Measurements from ENCODE around the gene CORO2B. TPM values are rescaled to one million over a fixed set of nuclear protein-coding genes. Genes with fewer than 3 reads are reported as not detected.

The CORO2B gene
- total RNA-seq, 1 donor from 2014 or later, result 0.16 TPM

DNA sequence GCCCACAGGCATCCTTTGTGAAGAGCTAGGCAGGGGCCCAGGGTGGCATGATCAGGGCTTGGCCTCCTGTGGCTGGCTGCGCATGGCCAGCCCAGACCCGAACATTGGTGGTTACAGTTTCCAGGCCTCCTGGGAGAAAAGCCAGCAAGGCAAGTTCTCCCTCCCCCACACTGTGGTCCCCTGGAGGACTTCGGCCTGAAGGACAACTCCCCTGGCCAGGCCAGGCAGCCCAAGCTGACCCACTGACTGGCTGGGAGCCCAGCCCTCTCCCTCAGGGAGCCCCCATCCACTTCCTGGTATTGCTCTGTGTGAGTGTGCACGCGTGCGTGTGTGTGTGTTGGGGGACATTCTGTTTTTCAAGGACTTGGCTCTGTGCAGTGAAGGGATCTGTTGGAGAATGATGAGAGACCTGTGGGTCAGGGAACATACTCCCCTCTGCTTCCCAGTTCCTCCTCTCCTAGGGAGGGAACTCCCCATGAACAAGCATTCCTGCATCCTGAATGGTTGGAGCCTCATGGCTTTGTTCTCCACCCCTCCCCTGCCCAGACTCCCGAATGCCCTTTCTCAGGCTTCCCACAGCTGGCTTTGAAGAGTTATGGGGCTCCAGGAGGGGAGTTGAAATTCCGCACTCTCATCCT lies 29.5 kb downstream of the CORO2B start:
- no peak overlapping the region for H3K4me3 Mint-ChIP-seq
- intact Hi-C loops (cut with micrococcal nuclease), result no loop called here

DNA sequence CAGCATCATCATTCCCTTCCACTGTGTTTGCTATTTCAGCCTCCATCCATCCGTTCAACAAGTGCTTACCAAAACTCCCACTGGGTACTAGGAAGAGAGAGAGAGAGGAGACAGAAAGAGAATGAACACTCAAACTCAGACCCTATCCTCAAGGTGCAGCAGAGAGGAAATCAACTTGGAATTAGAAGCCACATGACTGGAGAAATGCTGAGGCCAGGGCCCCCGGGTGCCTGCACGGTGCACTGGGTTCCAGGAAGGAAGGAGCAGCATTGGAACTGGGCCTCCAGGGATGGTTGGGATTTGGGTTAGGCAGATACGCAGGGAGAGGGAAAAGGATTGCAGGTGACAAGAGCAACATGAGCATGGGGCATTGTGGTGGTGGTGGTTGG lies 30.0 kb downstream of the CORO2B start:
- Mint-ChIP-seq H3K4me3 (no peak overlapping the region), H3K27me3 (peaks cover 4% of the 10 kb centered on the region), H3K4me1 (no peaks in the 10 kb centered on the region), H3K36me3 (ENCODE audit: low read depth) (no peaks in the 10 kb centered on the region), H3K27ac (no peak overlapping the region), H3K9me3 (no peaks in the 10 kb centered on the region)
- intact Hi-C loops (cut with micrococcal nuclease), result no loop called here
- DNase-seq, result no peak

More for the DNA sequence above, 29.5 kb downstream of the CORO2B start:
- Mint-ChIP-seq H3K27me3 (peaks cover 4% of the 10 kb centered on the region), H3K4me1 (no peaks in the 10 kb centered on the region), H3K9me3 (no peaks in the 10 kb centered on the region), H3K36me3 (ENCODE audit: low read depth) (no peaks in the 10 kb centered on the region), H3K27ac (no peak overlapping the region)
- DNase-seq, result no peak

DNA sequence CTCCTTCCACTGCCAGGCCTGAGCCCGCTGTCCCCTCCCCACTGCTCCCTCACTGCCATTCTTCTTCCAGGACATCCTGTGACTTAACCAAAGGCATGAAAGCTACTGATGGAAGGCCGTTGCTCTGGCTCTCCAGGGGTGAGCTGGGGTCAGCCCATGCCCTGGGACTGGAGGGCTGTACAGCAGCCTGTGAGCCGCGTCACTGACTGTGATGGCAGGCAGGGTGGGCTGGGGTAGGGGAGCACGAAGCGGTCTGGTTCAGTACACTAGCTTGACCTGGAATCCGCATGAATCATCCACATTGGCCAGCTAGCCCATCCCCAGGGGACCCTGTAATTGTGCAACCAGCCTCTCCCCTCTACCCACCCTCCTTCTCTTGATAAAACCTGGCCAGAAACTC lies 30.8 kb downstream of the CORO2B start:
- intact Hi-C loops (cut with micrococcal nuclease), result loop anchor here (10.0 kb wide), 1 partner anchor 55 kb away; no protein-coding TSS in a partner anchor
- DNase-seq, result no peak
- no peaks in the 10 kb centered on the region for H3K9me3 Mint-ChIP-seq
- no peaks in the 10 kb centered on the region for H3K36me3 Mint-ChIP-seq (ENCODE audit: low read depth)
- no peaks in the 10 kb centered on the region for H3K4me1 Mint-ChIP-seq
- H3K27ac Mint-ChIP-seq, result no peak overlapping the region
- no peak overlapping the region for H3K4me3 Mint-ChIP-seq
- H3K27me3 Mint-ChIP-seq, result peaks cover 7% of the 10 kb centered on the region

DNA sequence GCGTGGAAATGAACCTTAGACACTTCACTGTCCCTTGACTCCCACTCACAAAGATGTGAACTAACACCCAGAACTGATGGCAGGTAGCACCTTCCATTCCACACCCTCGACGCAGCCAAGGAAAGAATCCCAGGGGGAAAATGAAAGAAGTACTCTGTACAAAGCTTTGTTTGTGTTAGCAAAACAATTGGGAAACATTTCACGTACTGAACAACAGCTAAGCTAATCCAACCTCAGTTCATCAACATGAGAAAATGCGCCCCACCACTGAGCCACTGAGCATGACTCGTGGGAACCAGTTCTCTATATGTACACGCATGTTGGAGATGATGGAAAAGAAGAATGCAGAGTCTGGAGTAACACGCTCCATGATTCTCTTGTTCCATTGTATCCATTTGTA lies 32.0 kb downstream of the CORO2B start:
- H3K4me3 Mint-ChIP-seq, result no peak overlapping the region
- no peak overlapping the region for H3K27ac Mint-ChIP-seq
- no peak for DNase-seq
- intact Hi-C loops (cut with micrococcal nuclease), result loop anchor here (10.0 kb wide), 1 partner anchor 56 kb away; no protein-coding TSS in a partner anchor
- H3K36me3 Mint-ChIP-seq (ENCODE audit: low read depth), result no peaks in the 10 kb centered on the region
- H3K27me3 Mint-ChIP-seq, result peaks cover 7% of the 10 kb centered on the region
- H3K4me1 Mint-ChIP-seq, result no peaks in the 10 kb centered on the region
- H3K9me3 Mint-ChIP-seq, result no peaks in the 10 kb centered on the region

DNA sequence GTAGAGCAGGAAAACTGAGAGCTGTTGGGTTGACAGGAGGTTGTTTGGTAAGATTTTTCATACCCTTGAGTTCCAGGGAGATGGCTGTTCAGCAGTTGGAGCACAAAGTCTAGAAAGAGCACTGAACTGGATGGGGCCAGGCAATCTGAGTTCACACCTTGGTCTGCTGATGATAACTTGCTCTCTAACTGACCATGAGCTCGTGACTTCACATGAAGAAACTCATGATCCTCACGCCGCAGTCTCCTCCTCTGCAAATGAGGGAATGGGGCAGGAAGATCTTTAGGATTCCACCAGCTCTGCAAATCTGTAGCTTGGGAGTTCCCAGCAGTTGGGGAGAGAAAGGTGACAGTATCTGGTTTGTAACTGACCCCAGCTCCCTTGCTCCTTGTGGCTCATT lies 33.7 kb downstream of the CORO2B start:
- Mint-ChIP-seq H3K4me1 (no peaks in the 10 kb centered on the region), H3K36me3 (ENCODE audit: low read depth) (no peaks in the 10 kb centered on the region), H3K27ac (no peak overlapping the region), H3K9me3 (no peaks in the 10 kb centered on the region), H3K4me3 (no peak overlapping the region), H3K27me3 (peaks cover 7% of the 10 kb centered on the region)
- no peak for DNase-seq
- intact Hi-C loops (cut with micrococcal nuclease), result loop anchor here (10.0 kb wide), 1 partner anchor 58 kb away; no protein-coding TSS in a partner anchor

DNA sequence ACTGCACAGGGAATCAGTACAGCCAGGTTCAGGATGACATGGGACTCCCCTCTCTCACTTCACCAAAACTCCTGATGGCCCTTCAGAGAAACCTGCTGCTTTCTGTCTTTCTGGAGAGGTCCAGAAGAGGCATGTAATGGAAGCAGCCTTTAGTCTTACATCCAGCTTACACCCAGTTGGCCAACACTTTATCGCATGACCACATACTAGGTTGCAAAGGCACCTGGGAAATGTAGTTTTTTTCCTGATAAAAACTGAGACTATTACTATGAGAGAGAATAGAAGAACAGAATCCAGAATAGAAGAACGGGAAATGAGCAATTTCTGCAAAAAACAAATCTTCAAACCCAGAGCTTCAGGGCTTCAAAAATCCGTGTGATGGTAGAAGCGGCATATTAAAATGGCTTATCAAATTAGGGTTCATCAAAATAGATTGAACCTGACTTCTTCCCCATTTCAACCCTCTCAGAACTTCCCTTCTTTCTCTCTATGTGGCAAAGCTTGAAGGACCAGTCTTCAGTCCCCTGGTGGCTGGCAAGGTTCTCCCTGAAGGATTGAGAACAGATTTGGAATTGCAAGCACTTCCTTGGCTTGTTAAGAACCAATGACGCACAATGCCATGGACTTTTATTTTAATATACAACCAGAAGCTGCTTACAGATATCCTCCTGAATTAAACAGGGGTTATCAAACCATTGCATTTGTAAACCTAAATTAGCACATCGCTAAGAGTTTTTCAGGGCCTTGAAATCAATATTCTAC lies 34.4 kb downstream of the CORO2B start:
- DNase-seq, result no peak
- H3K9me3 Mint-ChIP-seq, result no peaks in the 10 kb centered on the region
- H3K4me3 Mint-ChIP-seq, result no peak overlapping the region
- H3K4me1 Mint-ChIP-seq, result no peaks in the 10 kb centered on the region
- intact Hi-C loops (cut with micrococcal nuclease), result loop anchor here (10.0 kb wide), 1 partner anchor 58 kb away; no protein-coding TSS in a partner anchor
- H3K27me3 Mint-ChIP-seq, result peaks cover 10% of the 10 kb centered on the region
- H3K27ac Mint-ChIP-seq, result no peak overlapping the region
- no peaks in the 10 kb centered on the region for H3K36me3 Mint-ChIP-seq (ENCODE audit: low read depth)

DNA sequence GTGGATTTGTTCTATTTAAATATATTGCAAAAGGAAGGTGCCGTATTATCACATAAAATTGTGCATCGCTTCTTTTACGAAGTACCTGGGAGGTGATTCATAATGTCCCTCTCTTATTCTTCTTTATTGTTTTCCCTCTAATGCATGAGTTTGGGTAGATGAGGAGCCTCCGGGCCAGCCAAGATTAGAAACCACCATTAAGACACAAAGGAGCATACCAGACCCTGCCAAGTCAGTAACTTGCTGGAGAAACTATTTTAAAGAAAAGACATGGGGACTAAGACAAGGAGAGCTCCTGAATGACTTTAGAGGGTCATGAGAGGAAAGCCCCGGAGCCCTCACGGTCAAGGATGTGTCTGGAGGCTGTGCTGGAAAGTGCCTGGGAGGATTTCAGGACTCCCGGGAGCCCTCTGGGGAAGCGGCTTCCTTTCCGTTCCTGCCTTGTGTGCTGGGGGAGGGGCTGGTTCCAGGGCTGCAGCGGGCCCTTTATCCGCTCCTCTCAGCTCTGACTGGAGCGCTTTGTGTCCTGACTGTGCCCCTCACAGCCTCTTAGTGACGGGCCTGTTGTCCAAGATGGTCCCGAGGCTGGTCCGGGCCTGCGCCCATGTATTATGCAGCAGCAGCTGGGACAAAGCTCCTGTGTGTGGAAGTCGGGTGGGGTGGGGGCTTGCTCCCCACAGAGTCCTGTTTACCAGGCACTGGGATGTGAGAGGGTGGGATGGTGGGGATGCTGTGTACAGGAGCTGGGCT lies 35.7 kb downstream of the CORO2B start:
- Mint-ChIP-seq H3K4me1 (no peaks in the 10 kb centered on the region), H3K4me3 (no peak overlapping the region), H3K27ac (no peak overlapping the region), H3K27me3 (peaks cover 11% of the 10 kb centered on the region), H3K9me3 (no peaks in the 10 kb centered on the region), H3K36me3 (ENCODE audit: low read depth) (no peaks in the 10 kb centered on the region)
- no peak for DNase-seq
- intact Hi-C loops (cut with micrococcal nuclease), result loop anchor here (10.0 kb wide), 1 partner anchor 60 kb away; no protein-coding TSS in a partner anchor

DNA sequence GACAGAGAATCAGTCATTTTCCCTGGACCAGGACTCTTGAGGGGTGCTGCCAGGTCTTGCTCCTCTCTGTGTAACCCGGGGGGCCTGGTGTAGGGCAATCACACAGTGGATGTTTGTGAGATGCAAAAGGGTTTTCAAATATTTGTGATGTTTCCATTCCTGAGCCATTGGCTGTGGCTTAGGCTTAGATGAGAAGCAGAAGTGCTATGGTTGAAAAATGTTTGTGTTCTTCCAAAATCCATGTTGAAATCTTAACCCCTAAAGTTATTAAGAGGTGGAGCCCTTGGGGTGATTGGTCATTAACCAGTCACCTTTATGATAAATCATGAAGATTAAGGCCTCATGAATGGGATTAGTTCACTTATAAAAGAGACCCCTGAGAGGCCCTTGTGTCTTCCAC lies 36.5 kb downstream of the CORO2B start:
- Mint-ChIP-seq H3K27ac (no peak overlapping the region), H3K4me3 (no peak overlapping the region), H3K4me1 (no peaks in the 10 kb centered on the region), H3K36me3 (ENCODE audit: low read depth) (no peaks in the 10 kb centered on the region), H3K9me3 (no peaks in the 10 kb centered on the region), H3K27me3 (peaks cover 11% of the 10 kb centered on the region)
- intact Hi-C loops (cut with micrococcal nuclease), result loop anchor here (10.0 kb wide), 1 partner anchor 60 kb away; no protein-coding TSS in a partner anchor
- DNase-seq, result no peak

DNA sequence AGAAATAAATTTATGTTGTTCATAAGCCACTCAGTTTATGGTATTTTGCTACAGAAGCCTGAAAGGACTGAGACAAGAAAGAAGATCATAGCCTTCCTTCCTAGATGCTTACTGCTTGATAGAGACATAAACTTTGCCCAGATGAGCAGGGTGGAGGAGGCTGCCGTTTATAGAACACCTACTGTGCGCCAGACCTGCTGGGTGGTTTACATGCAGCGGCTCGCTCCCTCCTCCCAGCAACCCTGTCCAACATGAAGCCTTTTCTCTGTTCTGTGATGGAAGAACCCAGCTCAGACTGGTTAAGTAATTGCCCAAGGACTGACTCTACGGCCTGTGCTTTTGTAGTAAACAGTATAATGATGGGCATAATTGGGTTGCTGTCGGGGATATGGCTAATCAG lies 37.0 kb downstream of the CORO2B start:
- no peaks in the 10 kb centered on the region for H3K4me1 Mint-ChIP-seq
- peaks cover 11% of the 10 kb centered on the region for H3K27me3 Mint-ChIP-seq
- no peaks in the 10 kb centered on the region for H3K9me3 Mint-ChIP-seq
- no peaks in the 10 kb centered on the region for H3K36me3 Mint-ChIP-seq (ENCODE audit: low read depth)
- intact Hi-C loops (cut with micrococcal nuclease), result loop anchor here (10.0 kb wide), 1 partner anchor 61 kb away; no protein-coding TSS in a partner anchor
- no peak overlapping the region for H3K27ac Mint-ChIP-seq
- H3K4me3 Mint-ChIP-seq, result no peak overlapping the region
- no peak for DNase-seq

DNA sequence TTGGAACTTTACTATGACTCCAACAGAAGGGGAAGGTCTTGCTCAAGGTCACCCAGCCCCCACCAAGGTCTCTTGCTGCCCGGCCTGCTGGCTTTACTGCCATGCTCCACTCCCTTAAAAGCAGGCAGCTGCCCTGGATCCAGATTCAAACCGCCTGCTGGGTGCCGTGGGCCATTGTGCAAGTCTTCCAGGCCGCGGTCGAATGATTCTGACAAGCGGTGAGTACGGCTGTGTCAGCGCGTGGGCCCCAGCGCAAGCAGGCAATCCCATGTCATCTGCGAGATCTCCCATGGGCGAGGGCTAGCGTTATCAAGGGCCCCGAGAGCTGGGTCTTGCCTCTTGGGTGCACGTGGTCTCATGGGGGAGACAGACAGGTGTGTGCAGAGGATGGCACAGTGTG lies 37.6 kb downstream of the CORO2B start:
- no peak overlapping the region for H3K4me3 Mint-ChIP-seq
- H3K27me3 Mint-ChIP-seq, result peaks cover 10% of the 10 kb centered on the region

DNA sequence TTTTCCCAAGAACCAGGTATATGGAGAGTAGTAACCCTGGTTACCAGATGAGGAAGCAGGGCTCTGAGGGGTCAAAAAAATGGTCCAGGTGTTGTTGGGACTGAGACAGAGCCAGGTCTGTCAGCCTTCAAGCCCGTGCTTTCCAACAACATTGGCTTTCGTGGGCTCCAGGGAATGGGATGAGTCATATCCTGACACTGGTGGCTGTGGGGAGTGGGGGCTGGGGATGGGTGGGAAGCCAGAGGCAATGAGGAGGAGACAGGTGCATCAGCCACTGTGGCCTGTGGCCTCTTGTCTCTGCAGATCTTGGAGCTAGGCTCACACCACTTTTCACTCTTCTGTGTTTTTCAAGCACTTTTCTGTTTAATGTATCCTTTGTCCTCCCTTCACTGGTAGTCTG lies 38.2 kb downstream of the CORO2B start:
- intact Hi-C loops (cut with micrococcal nuclease), result loop anchor here (10.0 kb wide), 1 partner anchor 62 kb away; no protein-coding TSS in a partner anchor
- no peaks in the 10 kb centered on the region for H3K9me3 Mint-ChIP-seq
- H3K36me3 Mint-ChIP-seq (ENCODE audit: low read depth), result no peaks in the 10 kb centered on the region
- no peak overlapping the region for H3K4me3 Mint-ChIP-seq
- H3K4me1 Mint-ChIP-seq, result no peaks in the 10 kb centered on the region
- H3K27me3 Mint-ChIP-seq, result peaks cover 10% of the 10 kb centered on the region
- no peak overlapping the region for H3K27ac Mint-ChIP-seq
- DNase-seq, result no peak

More for the DNA sequence above, 37.6 kb downstream of the CORO2B start:
- Mint-ChIP-seq H3K4me1 (no peaks in the 10 kb centered on the region), H3K36me3 (ENCODE audit: low read depth) (no peaks in the 10 kb centered on the region), H3K27ac (no peak overlapping the region), H3K9me3 (no peaks in the 10 kb centered on the region)
- intact Hi-C loops (cut with micrococcal nuclease), result loop anchor here (10.0 kb wide), 1 partner anchor 62 kb away; no protein-coding TSS in a partner anchor
- DNase-seq, result no peak

DNA sequence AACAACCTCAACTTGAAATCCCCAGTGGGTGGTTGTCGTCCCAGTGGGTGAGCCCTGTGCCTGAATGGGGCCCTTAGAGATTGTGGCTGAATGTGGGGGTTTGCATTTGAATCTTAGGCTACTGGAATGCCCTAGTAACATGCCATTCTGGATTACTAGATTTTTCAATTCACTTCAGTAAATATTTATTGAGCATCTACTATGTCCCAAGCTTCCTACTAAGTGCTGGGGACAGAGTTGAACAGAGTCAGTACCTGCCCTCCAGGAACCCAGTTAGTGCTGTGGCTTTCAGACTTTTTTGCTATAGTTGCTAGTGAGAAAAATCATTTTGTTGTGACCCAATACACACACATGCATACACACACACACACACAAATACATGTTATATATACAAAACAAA lies 39.0 kb downstream of the CORO2B start:
- no peak for DNase-seq
- H3K9me3 Mint-ChIP-seq, result no peaks in the 10 kb centered on the region
- H3K4me3 Mint-ChIP-seq, result no peak overlapping the region

DNA sequence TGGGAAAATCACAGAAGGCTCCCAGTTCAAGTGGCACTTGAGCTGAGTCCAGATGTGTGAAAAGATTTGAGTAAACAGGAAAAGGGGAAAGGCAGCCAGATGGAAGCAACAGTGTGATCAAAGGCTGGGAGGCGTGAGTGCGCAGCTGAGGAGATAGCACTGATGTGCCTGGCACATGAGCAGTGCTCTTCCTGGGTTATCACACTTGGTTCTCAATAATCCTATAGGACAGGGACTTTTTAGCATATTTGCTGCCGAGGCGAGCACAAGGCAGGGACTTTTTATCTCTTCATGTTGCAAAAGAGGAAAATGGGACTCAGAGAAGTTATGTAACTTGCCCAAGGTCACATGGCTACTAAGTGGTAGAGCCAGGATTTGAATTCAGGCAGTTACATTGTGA lies 39.6 kb downstream of the CORO2B start:
- Mint-ChIP-seq H3K27ac (no peak overlapping the region), H3K4me3 (no peak overlapping the region), H3K4me1 (no peaks in the 10 kb centered on the region)

More for the DNA sequence above, 39.0 kb downstream of the CORO2B start:
- Mint-ChIP-seq H3K27me3 (peaks cover 7% of the 10 kb centered on the region), H3K27ac (no peak overlapping the region), H3K36me3 (ENCODE audit: low read depth) (no peaks in the 10 kb centered on the region), H3K4me1 (no peaks in the 10 kb centered on the region)
- intact Hi-C loops (cut with micrococcal nuclease), result loop anchor here (10.0 kb wide), 1 partner anchor 63 kb away; no protein-coding TSS in a partner anchor

More for the DNA sequence above, 39.6 kb downstream of the CORO2B start:
- Mint-ChIP-seq H3K9me3 (no peaks in the 10 kb centered on the region), H3K27me3 (peaks cover 7% of the 10 kb centered on the region), H3K36me3 (ENCODE audit: low read depth) (no peaks in the 10 kb centered on the region)
- no peak for DNase-seq
- intact Hi-C loops (cut with micrococcal nuclease), result loop anchor here (10.0 kb wide), 1 partner anchor 64 kb away; no protein-coding TSS in a partner anchor

All from activated CD4-positive, alpha-beta T cell treated with anti-CD3 and anti-CD28 coated beads, Interleukin-2, amount 10 ng/mL, durations not matched to agents 24 days and 14 days (primary cell).